ENCODE results near the gene SUFU.
"Not testable (repeated sequence)": the region's sequence is repeated elsewhere in the genome, so short reads cannot be mapped to it uniquely, and the experiment has no call there.

Gene SUFU

GRCh38 chr10:102514487-102515311, 10.9 kb downstream of the SUFU start:
- DNase-seq: no peak

- no peak for DNase-seq
Measured at GRCh38 chr10:102515724-102516123, 12.0 kb downstream of the SUFU start.

DNA sequence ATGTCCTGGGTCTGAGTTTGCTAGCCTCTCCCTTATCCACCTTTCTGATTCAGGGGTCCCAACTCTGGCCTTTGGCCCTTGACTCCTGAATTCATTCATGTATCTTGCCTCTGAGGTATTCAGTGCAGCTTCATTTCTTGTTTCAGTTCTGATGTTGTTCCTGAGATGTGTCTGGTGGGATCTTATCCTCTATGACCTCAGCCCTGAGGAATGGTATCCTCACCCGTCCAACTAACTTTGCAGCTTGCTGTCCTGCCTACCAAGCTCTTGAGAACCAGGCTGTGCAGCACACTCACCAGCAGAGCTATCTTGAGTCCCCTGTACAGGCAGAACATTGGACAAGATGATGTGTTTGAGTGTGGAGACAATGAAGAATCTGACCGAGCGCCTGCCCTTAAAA, 13.8 kb downstream of the SUFU start:
- DNase-seq: no peak

GRCh38 chr10:102519246-102519825, 15.6 kb downstream of the SUFU start:
- no peak for DNase-seq

- no peak for DNase-seq
Measured at GRCh38 chr10:102522874-102523249, 19.1 kb downstream of the SUFU start.

DNA sequence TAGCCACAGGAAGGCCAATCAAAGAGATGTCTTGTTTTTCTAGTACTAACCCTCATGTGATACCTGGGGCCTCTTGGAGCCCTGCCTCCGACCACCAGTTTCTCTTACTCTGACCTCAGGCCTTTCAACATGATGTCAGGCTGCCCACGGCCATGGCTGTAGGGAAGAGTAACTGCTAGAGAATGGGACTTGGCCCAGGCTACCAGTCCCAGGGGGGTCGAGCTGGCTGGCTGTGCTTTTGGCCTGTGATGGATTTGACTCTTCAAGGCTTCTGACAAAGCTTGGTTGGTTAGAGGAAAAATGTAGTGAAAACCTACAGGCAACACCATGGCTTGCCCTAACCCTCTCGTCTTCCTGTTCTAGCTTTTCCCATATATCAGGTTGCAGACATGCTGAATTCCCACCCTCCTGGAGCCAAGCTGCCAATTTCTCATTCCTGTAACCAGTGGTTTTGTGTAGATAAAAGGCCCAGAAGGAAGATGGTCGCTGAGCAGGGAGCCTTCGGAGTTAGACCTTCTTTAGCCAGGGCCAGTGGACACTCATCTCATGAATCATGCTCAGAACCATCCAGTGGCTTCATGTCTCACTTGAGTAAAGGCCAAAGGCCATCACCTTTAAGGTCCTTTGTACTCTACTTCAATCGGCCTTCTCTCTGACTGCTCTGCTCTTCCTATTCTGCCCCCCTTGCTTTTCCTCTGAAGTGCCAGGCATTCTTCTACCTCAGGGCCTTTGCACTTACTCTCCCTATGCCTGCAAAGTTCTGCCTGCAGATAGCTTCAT, 19.7 kb downstream of the SUFU start:
- no peak for DNase-seq

GRCh38 chr10:102524746-102525145, 21.0 kb downstream of the SUFU start:
- DNase-seq: no peak

DNA sequence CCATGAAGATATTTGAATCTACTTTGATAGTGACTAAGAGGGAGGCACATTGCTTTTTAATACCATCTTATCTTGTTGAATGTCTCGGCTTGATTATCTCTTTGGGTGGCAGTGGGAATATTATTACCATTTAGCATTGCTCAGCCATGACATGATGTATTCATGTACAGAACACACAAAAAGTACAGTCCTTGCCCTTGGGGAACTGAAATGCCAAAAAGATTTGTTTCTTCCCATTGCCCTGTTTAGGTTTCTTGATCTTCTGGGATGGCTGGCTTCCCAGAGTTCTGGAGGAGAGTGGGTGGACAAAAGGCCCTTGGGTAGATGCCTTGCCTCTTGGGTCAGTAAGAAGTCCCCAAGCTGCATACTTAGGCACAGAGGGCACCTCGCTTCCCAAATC, 23.8 kb downstream of the SUFU start:
- no peak for DNase-seq

DNA sequence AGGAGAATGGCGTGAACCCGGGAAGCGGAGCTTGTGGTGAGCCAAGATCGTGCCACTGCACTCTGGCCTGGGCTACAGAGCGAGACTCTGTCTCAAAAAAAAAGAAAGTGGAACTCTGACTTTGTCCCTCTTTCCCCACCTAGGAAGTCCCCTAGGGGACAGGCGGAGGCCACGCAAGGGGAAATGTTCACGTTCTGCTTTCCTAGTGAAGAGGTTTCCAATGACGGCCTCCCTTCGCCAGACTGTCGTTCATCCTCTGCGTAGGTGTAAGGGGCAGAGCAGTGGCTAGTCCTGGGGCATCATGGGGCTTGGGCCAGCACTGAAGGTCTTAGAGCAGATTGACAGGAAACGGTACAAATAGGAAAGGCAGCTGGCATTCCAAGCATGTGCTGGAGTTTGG, 30.6 kb downstream of the SUFU start:
- no peak for DNase-seq

DNA sequence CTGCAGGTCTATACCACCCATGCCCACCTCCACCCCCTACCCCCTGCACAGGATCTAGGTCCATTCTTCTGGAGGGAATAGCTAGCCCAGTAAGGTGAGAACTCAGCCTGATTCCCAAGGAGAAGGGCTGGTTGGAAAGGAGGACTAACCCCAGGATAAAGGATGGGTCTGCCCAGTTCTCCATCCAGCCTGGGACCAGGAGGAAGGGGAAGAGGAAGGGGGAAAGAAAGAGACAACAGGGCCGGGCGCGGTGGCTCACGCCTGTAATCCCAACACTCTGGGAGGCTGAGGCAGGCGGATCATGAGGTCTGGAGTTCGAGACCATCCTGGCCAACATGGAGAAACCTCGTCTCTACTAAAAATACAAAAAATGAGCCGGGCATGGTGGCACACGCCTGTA, 31.2 kb downstream of the SUFU start:
- not testable (repeated sequence) for DNase-seq

GRCh38 chr10:102535481-102536147, 31.8 kb downstream of the SUFU start:
- DNase-seq: no peak

DNA sequence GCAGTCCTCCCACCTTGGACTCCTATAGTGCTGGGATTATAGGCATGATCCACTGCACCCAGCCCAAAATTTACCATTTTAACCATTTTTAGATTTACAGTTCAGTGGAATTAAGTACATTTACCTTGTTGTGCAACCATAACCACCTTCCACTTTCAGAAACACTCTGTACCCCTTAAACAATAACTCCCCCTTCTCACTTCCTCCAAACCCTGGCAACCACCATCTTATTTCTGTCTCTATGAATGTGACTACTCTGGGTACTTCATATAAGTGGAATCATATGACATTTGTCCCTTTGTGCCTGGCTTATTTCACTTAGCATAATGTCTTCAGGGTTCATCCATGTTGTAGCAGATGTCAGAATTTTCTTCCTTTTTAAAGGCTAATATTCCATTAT, 33.6 kb downstream of the SUFU start:
- no peak for DNase-seq

DNA sequence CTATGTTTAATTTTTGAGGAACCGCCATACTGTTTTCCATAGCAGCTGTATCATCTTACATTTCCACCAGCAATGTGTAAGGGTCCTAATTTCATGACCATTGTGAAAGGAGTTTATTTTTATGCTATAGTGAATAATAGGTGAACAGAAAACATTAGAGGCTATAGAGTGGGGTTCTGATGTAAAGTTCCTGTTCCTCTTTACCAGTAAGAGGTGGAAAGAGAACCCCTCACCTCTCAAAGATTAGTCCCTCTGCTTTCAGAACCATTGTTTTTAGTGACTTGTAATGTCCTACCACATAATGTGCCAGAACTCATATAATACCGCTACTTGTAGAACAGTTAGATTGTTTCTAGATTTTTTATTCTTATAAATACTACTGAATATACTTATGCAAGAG, 34.2 kb downstream of the SUFU start:
- no peak for DNase-seq

DNA sequence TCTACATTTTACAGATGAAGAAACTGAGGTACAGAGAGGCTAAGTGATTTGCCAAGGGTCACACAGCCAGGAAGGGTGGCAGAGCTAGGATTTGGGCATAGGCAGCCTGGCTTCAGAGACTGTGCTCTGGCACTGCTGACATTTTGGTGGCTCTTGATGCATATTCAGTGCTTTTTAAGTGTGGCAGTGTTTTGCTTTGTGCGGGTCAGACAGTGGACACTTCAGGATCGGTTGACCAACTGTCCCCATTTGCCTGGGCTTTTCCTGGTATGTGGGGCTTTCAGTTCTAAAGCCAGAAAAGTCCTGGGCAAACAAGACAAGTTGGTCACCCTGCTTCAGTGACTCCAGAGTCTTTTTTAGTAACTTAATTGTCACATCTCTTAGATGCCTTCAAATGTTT, 35.0 kb downstream of the SUFU start:
- DNase-seq: no peak

- DNase-seq: no peak
Measured at GRCh38 chr10:102540023-102540422, 36.3 kb downstream of the SUFU start.

- no peak for DNase-seq
Measured at GRCh38 chr10:102542800-102543418, 39.1 kb downstream of the SUFU start.

GRCh38 chr10:102545265-102545871, 41.6 kb downstream of the SUFU start:
- DNase-seq: no peak

- DNase-seq: no peak
Measured at GRCh38 chr10:102545997-102546396, 42.2 kb downstream of the SUFU start.

- no peak for DNase-seq
Measured at GRCh38 chr10:102546606-102547320, 43.0 kb downstream of the SUFU start.

DNA sequence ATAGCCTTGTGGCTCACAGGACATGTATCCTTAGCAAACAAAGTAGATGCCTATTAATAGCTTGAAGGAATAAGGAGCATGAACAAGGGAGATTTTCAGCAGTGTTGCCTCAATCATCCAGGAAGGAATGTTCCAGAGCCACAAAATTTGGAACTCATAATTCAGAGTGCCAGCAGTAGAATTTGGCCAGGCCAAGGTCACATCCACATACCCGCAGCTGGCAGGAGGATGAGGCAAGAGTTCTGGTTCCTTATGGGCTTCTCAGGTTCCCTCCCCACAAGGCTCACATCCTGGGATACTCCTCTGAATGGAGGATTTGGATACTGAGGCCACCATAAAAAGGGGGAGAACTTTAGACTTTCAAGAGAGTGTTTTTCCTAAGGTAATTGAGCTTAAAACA, 45.8 kb downstream of the SUFU start:
- DNase-seq: no peak

GRCh38 chr10:102550636-102551210, 47.0 kb downstream of the SUFU start:
- DNase-seq: no peak
